ENCODE data around the gene ATG3. TPM values are rescaled to one million over a fixed set of nuclear protein-coding genes. Genes with fewer than 3 reads are reported as not detected.

The ATG3 gene
- total and polyA plus RNA-seq, 2 donors (not counting 1 experiment from before 2014, with no cell fraction given) = 65.2 to 92.2 TPM

DNA sequence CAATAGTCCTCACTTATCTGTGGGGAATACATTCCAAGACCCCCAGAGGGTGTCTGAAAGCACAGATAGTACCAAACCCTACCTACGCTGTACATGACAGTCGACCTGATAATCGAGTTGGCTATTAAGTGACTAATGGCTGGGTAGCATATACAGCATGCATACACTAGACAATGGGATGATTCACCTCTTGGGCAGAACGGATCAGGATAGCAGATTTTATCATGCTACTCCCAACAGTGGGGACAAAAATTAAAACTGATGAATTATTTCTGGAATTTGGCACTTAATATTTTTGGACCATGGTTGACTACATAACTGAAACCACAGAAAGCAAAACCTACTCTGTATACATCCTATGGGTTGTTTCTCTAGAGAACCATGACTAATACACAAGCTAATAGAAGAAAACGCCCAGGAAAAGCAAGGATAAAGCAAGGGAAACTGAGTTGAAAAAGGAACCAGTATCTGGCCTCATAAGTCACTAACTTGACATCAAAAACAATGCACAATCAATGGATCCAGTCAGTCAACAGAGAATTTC, 15.5 kb downstream of the ATG3 start:
- Histone ChIP-seq H2AFZ (ENCODE audit: low read length) (no peak overlapping the region), H3K36me3 (ENCODE audit: control insufficient read depth, insufficient read depth, low read length) (peaks cover 4% of the 10 kb centered on the region), H3K4me1 (ENCODE audit: control insufficient read depth, extremely low read depth, insufficient read depth, low read length) (no peaks in the 10 kb centered on the region), H3K9ac (ENCODE audit: insufficient read depth, low read length) (no peak overlapping the region), H3K4me3 (replicated peaks in 1 of 4; ENCODE audit: control extremely low read depth in 1 of 4, insufficient read depth in 1 of 4, low read depth in 3 of 4, low read length in 4 of 4) (no peak overlapping the region), H3K79me2 (ENCODE audit: control insufficient read depth, insufficient read depth, low read length) (no peaks in the 10 kb centered on the region), H3K27ac (ENCODE audit: insufficient read depth, low read length) (no peak overlapping the region), H4K20me1 (ENCODE audit: control insufficient read depth, extremely low read depth, insufficient read depth, low read length) (no peaks in the 10 kb centered on the region), H3K27me3 (ENCODE audit: control insufficient read depth, insufficient read depth, low read length) (no peaks in the 10 kb centered on the region), H3K4me2 (ENCODE audit: extremely low read depth, insufficient read depth, low read length) (no peak overlapping the region), H3K9me3 (ENCODE audit: control insufficient read depth, insufficient read depth, low read depth, low read length) (no peaks in the 10 kb centered on the region)
- DNase-seq (ENCODE audit: low read depth in 2 of 2) = peak in 1 of 2 donors; percentile 16
- TF ChIP-seq, protein P1, sequence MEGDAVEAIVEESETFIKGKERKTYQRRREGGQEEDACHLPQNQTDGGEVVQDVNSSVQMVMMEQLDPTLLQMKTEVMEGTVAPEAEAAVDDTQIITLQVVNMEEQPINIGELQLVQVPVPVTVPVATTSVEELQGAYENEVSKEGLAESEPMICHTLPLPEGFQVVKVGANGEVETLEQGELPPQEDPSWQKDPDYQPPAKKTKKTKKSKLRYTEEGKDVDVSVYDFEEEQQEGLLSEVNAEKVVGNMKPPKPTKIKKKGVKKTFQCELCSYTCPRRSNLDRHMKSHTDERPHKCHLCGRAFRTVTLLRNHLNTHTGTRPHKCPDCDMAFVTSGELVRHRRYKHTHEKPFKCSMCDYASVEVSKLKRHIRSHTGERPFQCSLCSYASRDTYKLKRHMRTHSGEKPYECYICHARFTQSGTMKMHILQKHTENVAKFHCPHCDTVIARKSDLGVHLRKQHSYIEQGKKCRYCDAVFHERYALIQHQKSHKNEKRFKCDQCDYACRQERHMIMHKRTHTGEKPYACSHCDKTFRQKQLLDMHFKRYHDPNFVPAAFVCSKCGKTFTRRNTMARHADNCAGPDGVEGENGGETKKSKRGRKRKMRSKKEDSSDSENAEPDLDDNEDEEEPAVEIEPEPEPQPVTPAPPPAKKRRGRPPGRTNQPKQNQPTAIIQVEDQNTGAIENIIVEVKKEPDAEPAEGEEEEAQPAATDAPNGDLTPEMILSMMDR (conservative IDR thresholded peaks at IDR 0.05 in 1 of 2, IDR thresholded peaks at IDR 0.05 in 1 of 2; ENCODE audit: low read depth in 1 of 2, low read length in 2 of 2) = no peak
- no peak for TF ChIP-seq EZH2 (IDR thresholded peaks at IDR 0.05; ENCODE audit: low read length, missing control alignments)

DNA sequence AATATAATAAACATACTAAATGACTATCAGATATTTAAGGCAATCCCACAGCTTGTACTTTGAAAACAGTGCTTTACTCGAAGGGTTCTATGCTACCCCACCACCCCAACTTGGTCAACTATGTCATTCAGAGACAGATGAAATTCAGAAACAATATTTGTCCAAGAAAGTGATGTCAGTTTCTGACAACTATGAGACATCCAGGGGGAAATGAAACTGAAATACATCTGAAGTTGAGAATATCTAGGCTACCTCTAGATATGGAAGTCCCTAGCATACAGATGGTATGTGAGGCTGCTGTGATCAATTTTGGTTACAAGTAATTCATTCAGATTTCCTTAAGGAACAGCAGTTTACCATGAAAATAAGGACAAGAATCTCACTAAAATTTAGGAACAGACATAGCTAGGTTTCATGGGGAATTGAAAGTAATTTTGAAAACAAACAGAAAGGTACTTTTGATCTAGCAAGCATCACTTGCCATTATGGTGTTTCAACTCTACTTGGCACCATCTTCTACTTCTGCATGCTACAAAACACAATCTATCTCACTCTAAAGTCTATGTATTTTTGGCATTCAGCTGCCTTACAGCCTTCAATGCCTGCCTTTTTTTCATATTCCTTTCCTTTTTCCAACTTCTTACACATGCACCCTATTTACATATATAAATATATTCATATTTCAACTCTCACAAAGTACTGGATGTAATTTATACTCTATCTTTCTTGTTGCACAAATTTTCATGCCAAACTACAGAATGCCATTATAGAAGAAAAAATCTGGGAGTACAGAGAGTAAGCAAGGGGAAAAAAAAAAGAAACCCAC, 21.7 kb downstream of the ATG3 start:
- Histone ChIP-seq H4K20me1 (ENCODE audit: control insufficient read depth, extremely low read depth, insufficient read depth, low read length) (no peaks in the 10 kb centered on the region), H3K4me3 (replicated peaks in 1 of 4; ENCODE audit: control extremely low read depth in 1 of 4, insufficient read depth in 1 of 4, low read depth in 3 of 4, low read length in 4 of 4) (no peak overlapping the region), H3K79me2 (ENCODE audit: control insufficient read depth, insufficient read depth, low read length) (no peaks in the 10 kb centered on the region), H3K9me3 (ENCODE audit: control insufficient read depth, insufficient read depth, low read depth, low read length) (no peaks in the 10 kb centered on the region), H3K4me1 (ENCODE audit: control insufficient read depth, extremely low read depth, insufficient read depth, low read length) (no peaks in the 10 kb centered on the region), H3K27ac (ENCODE audit: insufficient read depth, low read length) (no peak overlapping the region), H3K36me3 (ENCODE audit: control insufficient read depth, insufficient read depth, low read length) (peaks cover 4% of the 10 kb centered on the region), H2AFZ (ENCODE audit: low read length) (no peak overlapping the region), H3K4me2 (ENCODE audit: extremely low read depth, insufficient read depth, low read length) (no peak overlapping the region), H3K27me3 (ENCODE audit: control insufficient read depth, insufficient read depth, low read length) (no peaks in the 10 kb centered on the region), H3K9ac (ENCODE audit: insufficient read depth, low read length) (no peak overlapping the region)
- DNase-seq (ENCODE audit: low read depth in 2 of 2) = no peak
- no peak for TF ChIP-seq EZH2 (IDR thresholded peaks at IDR 0.05; ENCODE audit: low read length, missing control alignments)
- TF ChIP-seq, protein P1 (conservative IDR thresholded peaks at IDR 0.05 in 1 of 2, IDR thresholded peaks at IDR 0.05 in 1 of 2; ENCODE audit: low read depth in 1 of 2, low read length in 2 of 2) = no peak

DNA sequence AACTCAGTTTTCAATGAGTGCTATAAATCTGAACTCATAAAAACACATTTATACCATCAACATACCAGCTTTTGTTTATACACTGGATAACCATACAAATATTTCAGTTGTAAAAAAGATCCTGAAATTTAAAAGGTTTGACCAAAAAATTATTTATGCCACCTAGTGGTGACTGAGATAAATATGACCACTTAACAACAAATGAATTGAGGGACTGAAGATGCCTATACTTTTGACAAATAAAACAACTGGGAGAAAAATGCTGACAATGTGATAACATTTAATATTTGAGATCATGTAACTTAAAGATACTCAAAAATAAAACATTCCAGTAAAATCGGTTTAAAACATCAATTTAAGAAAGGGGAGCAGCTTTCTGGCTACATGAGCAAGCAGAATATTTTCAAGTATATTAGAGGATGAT, 30.4 kb downstream of the ATG3 start:
- no peaks in the 10 kb centered on the region for H3K36me3 ChIP-seq (ENCODE audit: control insufficient read depth, insufficient read depth, low read length)
- no peak overlapping the region for H2AFZ ChIP-seq (ENCODE audit: low read length)
- no peaks in the 10 kb centered on the region for H3K79me2 ChIP-seq (ENCODE audit: control insufficient read depth, insufficient read depth, low read length)
- H3K27me3 ChIP-seq (ENCODE audit: control insufficient read depth, insufficient read depth, low read length) = no peaks in the 10 kb centered on the region
- peak; percentile 23 to 60 for DNase-seq (ENCODE audit: low read depth in 2 of 2)
- no peak overlapping the region for H3K9ac ChIP-seq (ENCODE audit: insufficient read depth, low read length)
- TF ChIP-seq, protein P1 (conservative IDR thresholded peaks at IDR 0.05 in 1 of 2, IDR thresholded peaks at IDR 0.05 in 1 of 2; ENCODE audit: low read depth in 1 of 2, low read length in 2 of 2) = peak in 1 of 2 donors; percentile 44
- TF ChIP-seq EZH2 (IDR thresholded peaks at IDR 0.05; ENCODE audit: low read length, missing control alignments) = no peak
- H4K20me1 ChIP-seq (ENCODE audit: control insufficient read depth, extremely low read depth, insufficient read depth, low read length) = no peaks in the 10 kb centered on the region
- no peak overlapping the region for H3K27ac ChIP-seq (ENCODE audit: insufficient read depth, low read length)
- H3K4me3 ChIP-seq (replicated peaks in 1 of 4; ENCODE audit: control extremely low read depth in 1 of 4, insufficient read depth in 1 of 4, low read depth in 3 of 4, low read length in 4 of 4) = no peak overlapping the region
- no peak overlapping the region for H3K4me2 ChIP-seq (ENCODE audit: extremely low read depth, insufficient read depth, low read length)
- H3K4me1 ChIP-seq (ENCODE audit: control insufficient read depth, extremely low read depth, insufficient read depth, low read length) = no peaks in the 10 kb centered on the region
- H3K9me3 ChIP-seq (ENCODE audit: control insufficient read depth, insufficient read depth, low read depth, low read length) = no peaks in the 10 kb centered on the region
